CD4-positive, alpha-beta memory T cell (primary cell): ENCODE results near the gene BCL2L11. TPM values are rescaled to one million over a fixed set of nuclear protein-coding genes. Genes with fewer than 3 reads are reported as not detected.

Experiments used
- CTCF ChIA-PET: fragments of 350-600 bp; sonication (Branson Sonifier 250); formaldehyde crosslinking; loops from one replicate; lab custom pipeline; 2021; ENCODE audit warnings: inconsistent platforms; ENCODE audit not compliant: partially characterized antibody; lab: Charles Lee
- POLR2A ChIA-PET: fragments of 350-600 bp; sonication (Branson Sonifier 250); formaldehyde crosslinking; loops from one replicate; lab custom pipeline; 2021; ENCODE audit not compliant: partially characterized antibody; lab: Charles Lee
- DNase-seq, 5 donors: peaks; one replicate each; pipeline versions ENCODE4 v3.0.0 to v3.0.0-alpha.2; 2020 to 2022; ENCODE audit warnings: mixed read lengths in 1 of 5
- H3K27ac ChIP-seq: one replicate; pipeline ENCODE4 v1.7.0; 2013; ENCODE audit warnings: low read depth, low read length
- H3K27me3 ChIP-seq: 2 replicates; pipeline ENCODE4 v1.7.0; 2013; ENCODE audit warnings: mild to moderate bottlenecking, low read length, moderate library complexity; ENCODE audit not compliant: insufficient read depth
- H3K36me3 ChIP-seq: 2 replicates; pipeline ENCODE4 v1.7.0; 2013; ENCODE audit warnings: mild to moderate bottlenecking, low read length, moderate library complexity; ENCODE audit not compliant: insufficient read depth
- H3K4me1 ChIP-seq: 2 replicates; pipeline ENCODE4 v1.7.0; 2013; ENCODE audit warnings: mild to moderate bottlenecking, low read length, moderate library complexity; ENCODE audit not compliant: insufficient read depth
- H3K4me3 ChIP-seq, 2 donors: one replicate each; pipeline ENCODE4 v1.7.0; 2013; ENCODE audit warnings: low read length in 2 of 2, mild to moderate bottlenecking in 1 of 2
- H3K9me3 ChIP-seq, 2 donors: one replicate each; pipeline ENCODE4 v1.7.0; 2013; ENCODE audit warnings: low read length in 2 of 2, control low read depth in 1 of 2; ENCODE audit not compliant: control insufficient read depth in 1 of 2
- H3K27ac Mint-ChIP-seq, 7 donors: one replicate each; pipeline ENCODE4 v1.8.0; 2020 to 2021; ENCODE audit warnings: mixed read lengths in 7 of 7, mild to moderate bottlenecking in 6 of 7, inconsistent platforms in 3 of 7, moderate library complexity in 3 of 7
- H3K27me3 Mint-ChIP-seq, 2 donors: one replicate each; pipeline ENCODE4 v1.8.0; 2020 to 2021; ENCODE audit warnings: mixed read lengths in 2 of 2
- H3K36me3 Mint-ChIP-seq, 2 donors: one replicate each; pipeline ENCODE4 v1.8.0; 2020 to 2021; ENCODE audit warnings: mixed read lengths in 2 of 2, inconsistent platforms in 1 of 2, mild to moderate bottlenecking in 1 of 2
- H3K4me1 Mint-ChIP-seq, 4 donors: one replicate each; pipeline ENCODE4 v1.8.0; 2020 to 2021; ENCODE audit warnings: mixed read lengths in 4 of 4, mild to moderate bottlenecking in 1 of 4
- H3K4me3 Mint-ChIP-seq, 8 donors: one replicate each; pipeline ENCODE4 v1.8.0; 2020 to 2021; ENCODE audit warnings: mixed read lengths in 8 of 8, mild to moderate bottlenecking in 7 of 8, moderate library complexity in 6 of 8, inconsistent platforms in 3 of 8
- H3K9me3 Mint-ChIP-seq, 8 donors: one replicate each; pipeline ENCODE4 v1.8.0; 2020 to 2021; ENCODE audit warnings: mixed read lengths in 8 of 8, mild to moderate bottlenecking in 5 of 8, inconsistent platforms in 3 of 8, moderate library complexity in 1 of 8
- intact Hi-C: fragments of 100-400 bp; cut with micrococcal nuclease; formaldehyde crosslinking; loops from one replicate; pipeline ENCODE4 v1.15.1; 2023
- polyA plus RNA-seq, 2 donors: library from polyadenylated mRNA; unstranded; fragments of 300-500 nt; fragmentation: Illumina TruSeq; gene quantifications; one replicate each; pipeline ENCODE4 v1.2.3, GENCODE V29; 2021
- total RNA-seq, 2 experiments: library from RNA; stranded (reverse); gene quantifications; one replicate each; pipeline ENCODE4 v1.2.3, GENCODE V29; 2021

Gene BCL2L11
- total and polyA plus RNA-seq, 4 experiments from 2014 or later, result 4.7 to 34.1 (median 24.6) TPM

- H3K36me3 Mint-ChIP-seq, result peaks cover 28 to 43% of the 10 kb centered on the region in 2 donors
- DNase-seq, result peak; percentile 67 to 86 (median 77)
- Histone ChIP-seq H3K36me3 (no peaks in the 10 kb centered on the region), H3K27me3 (peaks cover 26% of the 10 kb centered on the region), H3K4me3 (peak overlapping the region; percentile 78 to 83), H3K4me1 (peaks cover 44% of the 10 kb centered on the region), H3K9me3 (no peaks in the 10 kb centered on the region), H3K27ac (peak overlapping the region; percentile 32)
- ChIA-PET POLR2A (interaction anchor here (1.6 to 2.2 kb wide), 3 partner anchors 11 to 933 kb away, joined by 5 to 10 read pairs (median 6); partner anchors contain the start of gene TMEM87B), CTCF (no interaction called here)
- H3K4me3 Mint-ChIP-seq, result peak overlapping the region; percentile 85 to 96 (median 94)
- peaks cover 10 to 24% of the 10 kb centered on the region in 2 donors for H3K27me3 Mint-ChIP-seq
- peaks cover 26 to 63% (median 42%) of the 10 kb centered on the region in 4 donors for H3K4me1 Mint-ChIP-seq
- H3K27ac Mint-ChIP-seq, result peak overlapping the region in 6 of 7 donors; percentile 31 to 90 (median 84)
- peaks cover 0 to 1% (median 0%) of the 10 kb centered on the region in 8 donors for H3K9me3 Mint-ChIP-seq
- intact Hi-C loops, result loop anchor here (5.0 to 10.0 kb wide), 4 partner anchors 447 to 1640 kb away; partner anchors contain the start of genes BUB1 and CKAP2L
These were observed 1.3 kb downstream of the BCL2L11 start for GRCh38 chr2:111121828-111122630.

- peaks cover 36 to 48% of the 10 kb centered on the region in 2 donors for H3K36me3 Mint-ChIP-seq
- Histone ChIP-seq H3K4me3 (peak overlapping the region; percentile 61 to 76), H3K27ac (peak overlapping the region; percentile 21), H3K9me3 (no peaks in the 10 kb centered on the region), H3K27me3 (peaks cover 20% of the 10 kb centered on the region), H3K4me1 (peaks cover 36% of the 10 kb centered on the region), H3K36me3 (no peaks in the 10 kb centered on the region)
- ChIA-PET CTCF (interaction anchor here (1.9 kb wide), 1 partner anchor 310 kb away, joined by 9 read pairs; no protein-coding TSS in a partner anchor), POLR2A (no interaction called here)
- peak overlapping the region; percentile 84 to 95 (median 90) for H3K4me3 Mint-ChIP-seq
- peak in 4 of 5 donors; percentile 11 to 46 (median 28) for DNase-seq
- H3K4me1 Mint-ChIP-seq, result peaks cover 22 to 59% (median 38%) of the 10 kb centered on the region in 4 donors
- intact Hi-C loops, result loop anchor here (5.0 to 10.0 kb wide), 4 partner anchors 448 to 1639 kb away; partner anchors contain the start of genes BUB1 and CKAP2L
- peaks cover 7 to 19% of the 10 kb centered on the region in 2 donors for H3K27me3 Mint-ChIP-seq
- H3K9me3 Mint-ChIP-seq, result peaks cover 0 to 1% (median 0%) of the 10 kb centered on the region in 8 donors
- peak overlapping the region in 5 of 7 donors; percentile 66 to 81 (median 75) for H3K27ac Mint-ChIP-seq
These were observed 2.1 kb downstream of the BCL2L11 start for GRCh38 chr2:111122631-111123421.

- DNase-seq, result no peak
- H3K4me1 ChIP-seq, result peaks cover 26% of the 10 kb centered on the region
- peaks cover 15 to 50% (median 30%) of the 10 kb centered on the region in 4 donors for H3K4me1 Mint-ChIP-seq
- no peak overlapping the region for H3K27ac ChIP-seq
- peaks cover 45 to 53% of the 10 kb centered on the region in 2 donors for H3K36me3 Mint-ChIP-seq
- peaks cover 0 to under 1% (median 0%) of the 10 kb centered on the region in 8 donors for H3K9me3 Mint-ChIP-seq
- ChIA-PET POLR2A (no interaction called here), CTCF (interaction anchor here (1.9 kb wide), 1 partner anchor 311 kb away, joined by 9 read pairs; no protein-coding TSS in a partner anchor)
- no peaks in the 10 kb centered on the region for H3K36me3 ChIP-seq
- no peaks in the 10 kb centered on the region for H3K9me3 ChIP-seq
- H3K4me3 Mint-ChIP-seq, result peak overlapping the region in 7 of 8 donors; percentile 69 to 90 (median 80)
- peaks cover 2 to 10% of the 10 kb centered on the region in 2 donors for H3K27me3 Mint-ChIP-seq
- intact Hi-C loops, result loop anchor here (5.0 to 10.0 kb wide), 4 partner anchors 449 to 1639 kb away; partner anchors contain the start of genes BUB1 and CKAP2L
- peaks cover 12% of the 10 kb centered on the region for H3K27me3 ChIP-seq
- H3K27ac Mint-ChIP-seq, result peak overlapping the region in 4 of 7 donors; percentile 37 to 69 (median 51)
- no peak overlapping the region for H3K4me3 ChIP-seq
These were observed 3.0 kb downstream of the BCL2L11 start for GRCh38 chr2:111123751-111124150.

- H3K36me3 Mint-ChIP-seq, result peaks cover 59 to 65% of the 10 kb centered on the region in 2 donors
- H3K27me3 ChIP-seq, result no peaks in the 10 kb centered on the region
- no peak overlapping the region for H3K4me3 Mint-ChIP-seq
- H3K27ac ChIP-seq, result no peak overlapping the region
- peaks cover 16 to 44% (median 29%) of the 10 kb centered on the region in 4 donors for H3K4me1 Mint-ChIP-seq
- H3K9me3 ChIP-seq, result no peaks in the 10 kb centered on the region
- H3K27me3 Mint-ChIP-seq, result no peaks in the 10 kb centered on the region
- CTCF ChIA-PET, result no interaction called here
- H3K27ac Mint-ChIP-seq, result peak overlapping the region in 2 of 7 donors; percentile 5 to 19
- no peak overlapping the region for H3K4me3 ChIP-seq
- intact Hi-C loops, result loop anchor here (10.0 kb wide), 2 partner anchors 452 to 1058 kb away; partner anchors contain the start of gene BUB1
- H3K36me3 ChIP-seq, result no peaks in the 10 kb centered on the region
- POLR2A ChIA-PET, result interaction anchor here (3.1 kb wide), 1 partner anchor 9 kb away, joined by 9 read pairs; no protein-coding TSS in a partner anchor
- no peaks in the 10 kb centered on the region for H3K9me3 Mint-ChIP-seq
- DNase-seq, result no peak
- H3K4me1 ChIP-seq, result peaks cover 11% of the 10 kb centered on the region
These were observed 5.9 kb downstream of the BCL2L11 start for GRCh38 chr2:111126581-111126980.

GRCh38 chr2:111127351-111127750 lies 6.6 kb downstream of the BCL2L11 start:
- Histone ChIP-seq H3K4me1 (peaks cover 11% of the 10 kb centered on the region), H3K27me3 (no peaks in the 10 kb centered on the region), H3K4me3 (no peak overlapping the region), H3K9me3 (no peaks in the 10 kb centered on the region), H3K36me3 (no peaks in the 10 kb centered on the region), H3K27ac (no peak overlapping the region)
- no peak overlapping the region for H3K27ac Mint-ChIP-seq
- intact Hi-C loops, result loop anchor here (10.0 kb wide), 2 partner anchors 453 to 1057 kb away; partner anchors contain the start of gene BUB1
- H3K4me1 Mint-ChIP-seq, result peaks cover 16 to 50% (median 33%) of the 10 kb centered on the region in 4 donors
- H3K27me3 Mint-ChIP-seq, result no peaks in the 10 kb centered on the region
- H3K36me3 Mint-ChIP-seq, result peaks cover 57 to 71% of the 10 kb centered on the region in 2 donors
- POLR2A ChIA-PET, result interaction anchor here (3.1 kb wide), 1 partner anchor 10 kb away, joined by 9 read pairs; no protein-coding TSS in a partner anchor
- H3K4me3 Mint-ChIP-seq, result no peak overlapping the region
- H3K9me3 Mint-ChIP-seq, result no peaks in the 10 kb centered on the region
- DNase-seq, result no peak
- CTCF ChIA-PET, result no interaction called here

GRCh38 chr2:111128096-111128495 lies 7.4 kb downstream of the BCL2L11 start:
- Mint-ChIP-seq H3K4me1 (peaks cover 16 to 48% (median 31%) of the 10 kb centered on the region in 4 donors), H3K36me3 (peaks cover 54 to 71% of the 10 kb centered on the region in 2 donors), H3K9me3 (no peaks in the 10 kb centered on the region), H3K27ac (no peak overlapping the region), H3K27me3 (no peaks in the 10 kb centered on the region), H3K4me3 (no peak overlapping the region)
- DNase-seq, result no peak
- H3K36me3 ChIP-seq, result no peaks in the 10 kb centered on the region
- H3K4me3 ChIP-seq, result no peak overlapping the region
- intact Hi-C loops, result loop anchor here (10.0 kb wide), 2 partner anchors 453 to 1057 kb away; partner anchors contain the start of gene BUB1
- POLR2A ChIA-PET, result interaction anchor here (3.1 kb wide), 1 partner anchor 11 kb away, joined by 9 read pairs; no protein-coding TSS in a partner anchor
- CTCF ChIA-PET, result no interaction called here
- no peaks in the 10 kb centered on the region for H3K9me3 ChIP-seq
- no peaks in the 10 kb centered on the region for H3K27me3 ChIP-seq
- H3K4me1 ChIP-seq, result peaks cover 10% of the 10 kb centered on the region
- no peak overlapping the region for H3K27ac ChIP-seq
